ENCODE measurements around the gene ALS2. TPM values are rescaled to one million over a fixed set of nuclear protein-coding genes. Genes with fewer than 3 reads are reported as not detected.

The ALS2 gene
- total RNA-seq, 3 donors from 2014 or later = 19.7 to 28.4 (median 19.7) TPM

- H3K4me3 ChIP-seq = no peak overlapping the region
- intact Hi-C loops (cut with DNase I; ENCODE audit: low total_unique reads) = no loop called here
- no peak for DNase-seq (ENCODE audit: low spot score in 2 of 2)
- no peaks in the 10 kb centered on the region for H3K9me3 ChIP-seq
- peaks cover 8% of the 10 kb centered on the region for H3K36me3 ChIP-seq
- H3K27me3 ChIP-seq = no peaks in the 10 kb centered on the region
- no peak for TF ChIP-seq CTCF (IDR thresholded peaks at IDR 0.05)
- no peak for TF ChIP-seq POLR2A (IDR thresholded peaks at IDR 0.05)
- no peak for TF ChIP-seq POLR2AphosphoS5 (IDR thresholded peaks at IDR 0.05)
- H3K27ac ChIP-seq = no peak overlapping the region
- H3K4me1 ChIP-seq = no peaks in the 10 kb centered on the region
Measured at GRCh38 chr2:201758234-201758633, 22.5 kb downstream of the ALS2 start.

- H3K27me3 ChIP-seq = no peaks in the 10 kb centered on the region
- H3K4me3 ChIP-seq = no peak overlapping the region
- no peak for DNase-seq (ENCODE audit: low spot score in 2 of 2)
- TF ChIP-seq POLR2A (IDR thresholded peaks at IDR 0.05) = no peak
- no peak for TF ChIP-seq CTCF (IDR thresholded peaks at IDR 0.05)
- no peak for TF ChIP-seq POLR2AphosphoS5 (IDR thresholded peaks at IDR 0.05)
- H3K4me1 ChIP-seq = no peaks in the 10 kb centered on the region
- H3K36me3 ChIP-seq = no peaks in the 10 kb centered on the region
- no peak overlapping the region for H3K27ac ChIP-seq
- intact Hi-C loops (cut with DNase I; ENCODE audit: low total_unique reads) = no loop called here
- no peaks in the 10 kb centered on the region for H3K9me3 ChIP-seq
Measured at GRCh38 chr2:201754717-201755415, 25.9 kb downstream of the ALS2 start.

GRCh38 chr2:201751566-201751965 is 29.2 kb downstream of the ALS2 start:
- Histone ChIP-seq H3K4me1 (no peaks in the 10 kb centered on the region), H3K27me3 (no peaks in the 10 kb centered on the region), H3K4me3 (no peak overlapping the region), H3K9me3 (no peaks in the 10 kb centered on the region), H3K36me3 (no peaks in the 10 kb centered on the region), H3K27ac (no peak overlapping the region)
- DNase-seq (ENCODE audit: low spot score in 2 of 2) = no peak
- intact Hi-C loops (cut with DNase I; ENCODE audit: low total_unique reads) = no loop called here
- TF ChIP-seq CTCF (IDR thresholded peaks at IDR 0.05) (no peak), POLR2AphosphoS5 (IDR thresholded peaks at IDR 0.05) (no peak)

GRCh38 chr2:201746551-201746950 is 34.2 kb downstream of the ALS2 start:
- no peaks in the 10 kb centered on the region for H3K36me3 ChIP-seq
- H3K9me3 ChIP-seq = no peaks in the 10 kb centered on the region
- no peaks in the 10 kb centered on the region for H3K4me1 ChIP-seq
- H3K4me3 ChIP-seq = no peak overlapping the region
- TF ChIP-seq POLR2AphosphoS5 (IDR thresholded peaks at IDR 0.05) (no peak), CTCF (IDR thresholded peaks at IDR 0.05) (no peak), POLR2A (IDR thresholded peaks at IDR 0.05) (no peak)
- intact Hi-C loops (cut with DNase I; ENCODE audit: low total_unique reads) = no loop called here
- DNase-seq (ENCODE audit: low spot score in 2 of 2) = no peak
- H3K27me3 ChIP-seq = no peaks in the 10 kb centered on the region
- H3K27ac ChIP-seq = no peak overlapping the region

GRCh38 chr2:201735486-201735885 is 45.2 kb downstream of the ALS2 start:
- no peaks in the 10 kb centered on the region for H3K9me3 ChIP-seq
- no peaks in the 10 kb centered on the region for H3K27me3 ChIP-seq
- no peak overlapping the region for H3K4me3 ChIP-seq
- TF ChIP-seq POLR2AphosphoS5 (IDR thresholded peaks at IDR 0.05) (no peak), POLR2A (IDR thresholded peaks at IDR 0.05) (no peak)
- H3K27ac ChIP-seq = no peak overlapping the region
- H3K4me1 ChIP-seq = no peaks in the 10 kb centered on the region
- peaks cover 3% of the 10 kb centered on the region for H3K36me3 ChIP-seq
- DNase-seq (ENCODE audit: low spot score in 2 of 2) = no peak
- intact Hi-C loops (cut with DNase I; ENCODE audit: low total_unique reads) = no loop called here

All from breast epithelium (tissue), 4 donors.